HuH-7.5 (cell line): ENCODE results near the gene OR2B6.
"Not testable (repeated sequence)": the region's sequence is repeated elsewhere in the genome, so short reads cannot be mapped to it uniquely, and the experiment has no call there.

ENCODE experiments used
- DNase-seq: peaks from one replicate; pipeline ENCODE4 v3.0.0; 2011; ENCODE audit warnings: low spot score

OR2B6 gene

GRCh38 chr6:27956941-27957340 lies at the start of gene OR2B6:
TSS of gene OR2B6 (plus strand) at chr6:27957241. CDS start at chr6:27957241, 0 bp downstream.
- no peak for DNase-seq

GRCh38 chr6:27908017-27908416 lies 49.0 kb upstream of the OR2B6 start:
- no peak for DNase-seq

DNA sequence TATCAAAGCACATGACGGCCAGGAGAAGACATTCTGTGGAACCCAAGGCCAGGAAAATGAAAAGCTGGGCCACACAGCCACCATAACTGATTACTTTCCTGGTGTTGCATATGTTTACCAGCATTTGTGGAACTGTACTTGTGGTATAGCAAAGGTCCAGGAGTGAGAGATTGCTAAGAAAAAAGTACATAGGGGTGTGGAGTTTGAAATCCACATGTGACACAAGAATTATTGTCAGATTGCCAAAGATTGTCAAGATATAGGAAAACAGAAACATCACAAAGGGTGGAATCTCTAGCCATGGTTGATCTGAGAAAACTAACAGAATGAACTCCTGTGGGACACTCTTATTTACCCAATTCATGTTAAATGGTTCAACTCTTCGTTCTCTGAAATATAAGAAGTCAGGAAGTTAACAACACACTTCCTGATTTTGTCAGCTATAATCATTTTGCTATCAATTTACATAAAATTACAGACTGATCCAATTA lies 45.0 kb upstream of the OR2B6 start, which contains the start of gene OR2B2:
Gene OR2B2 (minus strand): TSS at position 441 of the 491 bp plus-strand sequence. CDS start 77 bp downstream, at position 364.
- no peak for DNase-seq

DNA sequence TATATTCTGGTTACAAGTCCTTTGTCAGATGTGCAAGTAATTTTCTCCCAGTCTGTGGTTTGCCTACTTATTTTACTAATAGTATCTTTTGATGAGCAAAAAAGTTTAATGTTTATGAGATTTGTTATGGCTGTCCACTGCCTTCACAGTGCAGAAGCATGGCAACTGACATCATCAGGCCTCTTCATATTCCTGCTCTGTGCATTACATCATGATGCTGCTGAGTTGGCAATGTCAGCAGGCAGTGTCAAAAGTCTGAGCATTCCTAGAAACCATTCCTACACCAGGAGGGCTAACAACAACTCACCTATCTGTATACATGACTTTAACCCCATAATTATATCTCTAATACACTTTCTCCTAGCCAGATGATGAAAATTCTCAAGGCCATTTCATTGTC lies 34.1 kb upstream of the OR2B6 start:
- DNase-seq = no peak

DNA sequence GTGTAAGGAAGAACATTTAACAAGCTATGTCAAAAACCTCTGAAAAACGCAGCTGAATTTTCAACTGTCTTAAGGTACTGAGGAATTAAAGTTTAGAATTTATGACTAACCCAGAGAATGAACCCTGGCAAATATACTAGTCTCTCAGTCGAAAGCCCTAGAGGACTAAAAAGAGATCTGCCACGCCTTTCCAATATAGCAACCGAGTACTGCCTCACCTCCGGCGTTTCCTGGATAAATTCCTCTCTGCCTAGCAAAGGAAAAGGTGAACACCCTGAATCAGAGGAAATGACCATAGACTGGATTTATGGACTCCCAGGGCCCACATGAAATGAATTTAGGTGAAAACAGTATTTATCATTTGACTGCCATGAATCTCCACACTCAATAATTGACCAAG lies 32.9 kb upstream of the OR2B6 start:
- DNase-seq = no peak

DNA sequence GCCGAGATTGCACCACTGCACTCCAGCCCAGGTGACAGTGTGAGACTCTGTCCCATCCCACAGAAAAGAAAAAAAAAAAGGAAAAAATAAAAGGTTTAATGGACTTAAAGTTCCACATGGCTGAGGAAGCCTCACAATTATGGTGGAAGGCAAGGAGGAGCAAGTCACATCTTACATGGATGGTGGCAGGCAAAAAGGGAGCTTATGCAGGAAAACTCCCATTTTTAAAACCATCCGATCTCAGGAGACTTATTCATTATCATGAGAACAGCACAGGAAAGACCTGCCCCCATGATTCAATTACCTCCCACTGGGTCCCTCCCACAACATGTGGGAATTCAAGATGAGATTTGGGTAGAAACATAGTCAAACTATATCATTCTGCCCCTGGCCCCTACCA lies 29.0 kb upstream of the OR2B6 start:
- not testable (repeated sequence) for DNase-seq

GRCh38 chr6:27929930-27930329 lies 27.1 kb upstream of the OR2B6 start:
- not testable (repeated sequence) for DNase-seq

GRCh38 chr6:27931209-27931608 lies 25.8 kb upstream of the OR2B6 start:
- no peak for DNase-seq

GRCh38 chr6:27940766-27941165 lies 16.3 kb upstream of the OR2B6 start:
- no peak for DNase-seq

DNA sequence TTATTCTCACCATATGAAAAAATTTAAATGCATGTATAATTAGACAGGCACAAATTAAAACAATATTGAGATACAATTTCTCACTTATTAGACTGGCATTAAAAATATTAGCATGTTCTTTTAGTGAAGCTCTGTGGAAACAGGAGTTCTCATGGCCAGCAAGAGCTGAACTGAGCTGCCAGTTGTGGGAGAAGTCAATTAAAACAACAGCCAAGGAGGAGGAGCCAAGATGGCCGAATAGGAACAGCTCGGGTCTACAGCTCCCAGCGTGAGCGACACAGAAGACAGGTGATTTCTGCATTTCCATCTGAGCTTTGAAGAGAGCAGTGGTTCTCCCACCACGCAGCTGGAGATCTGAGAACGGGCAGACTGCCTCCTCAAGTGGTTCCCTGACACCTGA lies 14.0 kb upstream of the OR2B6 start:
- not testable (repeated sequence) for DNase-seq

GRCh38 chr6:27948237-27948636 lies 8.8 kb upstream of the OR2B6 start:
- no peak for DNase-seq

GRCh38 chr6:27951040-27951439 lies 6.0 kb upstream of the OR2B6 start:
- DNase-seq = no peak

- no peak for DNase-seq
Measured at GRCh38 chr6:27957516-27957915, 475 bp downstream of the OR2B6 start.

DNA sequence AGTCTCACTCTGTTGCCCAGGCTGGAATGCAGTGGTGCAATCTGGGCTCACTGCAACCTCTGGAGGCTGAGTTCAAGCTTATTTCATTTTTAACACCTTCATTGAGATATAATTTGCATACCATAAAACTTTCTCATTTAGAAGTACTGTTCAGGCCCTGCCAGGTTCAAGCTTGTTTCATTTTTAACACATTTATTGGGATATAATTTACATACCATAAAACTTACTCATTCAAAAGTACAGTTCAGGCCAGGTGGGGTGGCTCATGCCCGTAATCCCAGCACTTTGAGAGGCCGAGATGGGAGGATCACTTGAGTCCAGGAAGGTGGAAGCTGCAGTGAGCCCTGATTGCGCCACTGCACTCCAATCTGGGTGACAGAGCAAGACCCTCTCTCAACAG lies 5.5 kb downstream of the OR2B6 start:
- no peak for DNase-seq

DNA sequence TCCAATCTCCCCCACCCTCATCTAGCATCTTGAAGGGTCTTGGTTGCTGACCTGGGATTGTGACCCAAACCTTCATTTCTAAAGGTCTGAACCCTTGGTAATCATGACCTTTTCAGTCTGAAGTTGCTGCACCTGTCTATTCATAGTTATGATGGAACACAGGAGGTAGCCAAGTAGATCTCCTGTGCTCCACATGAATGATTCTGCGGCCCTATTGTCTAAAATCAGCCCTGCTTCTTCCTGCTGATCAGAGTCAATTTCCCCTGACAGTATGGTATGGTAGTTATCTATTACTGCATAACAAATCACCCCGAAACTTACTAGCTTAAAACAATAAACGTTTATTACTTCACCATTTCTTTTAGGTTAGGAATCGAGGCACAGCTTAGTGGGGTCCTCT lies 9.0 kb downstream of the OR2B6 start:
- no peak for DNase-seq

GRCh38 chr6:27966816-27967426 lies 9.9 kb downstream of the OR2B6 start:
- no peak for DNase-seq

- DNase-seq = no peak
Measured at GRCh38 chr6:27970444-27970843, 13.4 kb downstream of the OR2B6 start.

GRCh38 chr6:27972750-27973149 lies 15.7 kb downstream of the OR2B6 start:
- DNase-seq = no peak

GRCh38 chr6:27977387-27977786 lies 20.3 kb downstream of the OR2B6 start:
- no peak for DNase-seq

DNA sequence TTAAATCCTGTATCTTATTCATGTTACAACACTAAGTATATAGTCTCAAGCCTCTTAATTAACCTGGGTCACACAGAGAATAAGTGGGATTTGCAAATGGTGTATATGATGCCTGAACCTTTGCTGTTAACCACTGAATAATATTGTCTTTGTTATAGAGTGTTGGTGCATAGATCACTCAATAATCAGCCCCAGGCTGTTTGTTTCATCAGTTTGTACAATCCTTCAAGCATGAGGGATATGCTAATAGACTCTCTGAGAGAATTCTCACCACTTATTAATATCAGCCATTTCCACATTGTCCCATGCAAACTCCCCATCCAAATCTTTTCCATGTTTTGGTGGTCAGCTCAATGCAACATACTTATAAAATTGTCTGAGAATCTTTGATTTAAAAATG lies 21.7 kb downstream of the OR2B6 start:
- DNase-seq = no peak

- DNase-seq = no peak
Measured at GRCh38 chr6:27980111-27980510, 23.1 kb downstream of the OR2B6 start.

DNA sequence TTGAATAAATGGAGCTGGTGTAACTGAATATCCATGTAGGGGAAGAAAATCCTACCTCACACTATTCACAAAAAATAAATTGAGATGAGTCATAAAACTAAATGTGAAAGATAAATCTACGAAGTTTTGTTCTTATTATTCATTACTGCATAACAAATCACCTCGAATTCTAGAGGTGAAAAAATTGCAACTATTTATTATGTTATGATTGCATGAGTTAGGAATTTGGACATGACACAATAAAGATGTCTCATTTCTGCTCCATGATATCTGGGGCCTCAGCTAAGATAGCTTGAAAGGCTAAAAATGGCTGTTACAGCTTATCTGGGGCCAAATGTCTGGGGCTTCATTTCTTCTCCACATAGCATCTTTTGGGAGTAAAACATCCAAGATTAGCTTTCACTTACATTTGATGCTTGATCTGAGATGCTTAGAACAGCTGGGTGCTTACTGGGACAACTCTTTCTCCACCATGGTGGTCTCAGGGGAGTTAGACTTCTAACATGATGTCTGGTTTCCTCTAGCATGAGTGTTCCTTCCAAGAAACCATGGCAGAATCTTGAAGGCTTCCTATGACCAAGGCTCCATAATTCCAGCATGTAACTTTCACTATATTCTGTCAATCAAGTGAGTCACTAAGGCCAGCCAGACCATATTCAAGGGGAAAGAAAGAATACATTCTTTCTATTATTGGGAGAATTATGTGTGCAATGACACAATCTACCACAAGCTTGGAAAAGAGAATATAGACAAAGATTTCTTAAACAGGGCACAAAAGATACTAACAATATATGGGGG lies 30.1 kb downstream of the OR2B6 start:
- no peak for DNase-seq

- DNase-seq = no peak
Measured at GRCh38 chr6:27994616-27995015, 37.6 kb downstream of the OR2B6 start.
